Nephron (organoid): ENCODE results near the gene PARVB.

Experiments
- H3K27ac Mint-ChIP-seq, 3 experiments: 2 replicates each; pipeline ENCODE4 v1.8.0; 2020; ENCODE audit warnings: mixed read lengths in 3 of 3, mild to moderate bottlenecking in 2 of 3, moderate library complexity in 1 of 3
- H3K27me3 Mint-ChIP-seq: 2 replicates; pipeline ENCODE4 v1.8.0; 2021; ENCODE audit warnings: low read depth, mild to moderate bottlenecking, moderate library complexity, mixed read lengths
- H3K36me3 Mint-ChIP-seq: 2 replicates; pipeline ENCODE4 v1.8.0; 2020; ENCODE audit warnings: low read depth, mixed read lengths
- H3K4me1 Mint-ChIP-seq: 2 replicates; pipeline ENCODE4 v1.8.0; 2020; ENCODE audit warnings: mixed read lengths
- H3K4me3 Mint-ChIP-seq, 3 experiments: 2 replicates each; pipeline ENCODE4 v1.8.0; 2020; ENCODE audit warnings: mild to moderate bottlenecking in 3 of 3, mixed read lengths in 3 of 3, moderate library complexity in 2 of 3
- H3K9me3 Mint-ChIP-seq: 2 replicates; pipeline ENCODE4 v1.8.0; 2020; ENCODE audit warnings: mixed read lengths
- TF ChIP-seq, protein P1 (sequence below), 3 experiments: fragments of 200-600 bp; sonication (generic); IDR thresholded peaks; one replicate each; pipeline ENCODE4 v1.5.0; 2021; ENCODE audit warnings: antibody characterized with exemption in 3 of 3; ENCODE audit not compliant: unreplicated experiment in 3 of 3

Gene PARVB

GRCh38 chr22:44206696-44207095 lies 182.6 kb downstream of the PARVB start:
- Mint-ChIP-seq H3K36me3 (peaks cover 3% of the 10 kb centered on the region), H3K9me3 (peaks cover 21% of the 10 kb centered on the region), H3K4me3 (no peak overlapping the region), H3K4me1 (peaks cover 21% of the 10 kb centered on the region), H3K27ac (no peak overlapping the region), H3K27me3 (peaks cover 28% of the 10 kb centered on the region)
- TF ChIP-seq, protein P1, sequence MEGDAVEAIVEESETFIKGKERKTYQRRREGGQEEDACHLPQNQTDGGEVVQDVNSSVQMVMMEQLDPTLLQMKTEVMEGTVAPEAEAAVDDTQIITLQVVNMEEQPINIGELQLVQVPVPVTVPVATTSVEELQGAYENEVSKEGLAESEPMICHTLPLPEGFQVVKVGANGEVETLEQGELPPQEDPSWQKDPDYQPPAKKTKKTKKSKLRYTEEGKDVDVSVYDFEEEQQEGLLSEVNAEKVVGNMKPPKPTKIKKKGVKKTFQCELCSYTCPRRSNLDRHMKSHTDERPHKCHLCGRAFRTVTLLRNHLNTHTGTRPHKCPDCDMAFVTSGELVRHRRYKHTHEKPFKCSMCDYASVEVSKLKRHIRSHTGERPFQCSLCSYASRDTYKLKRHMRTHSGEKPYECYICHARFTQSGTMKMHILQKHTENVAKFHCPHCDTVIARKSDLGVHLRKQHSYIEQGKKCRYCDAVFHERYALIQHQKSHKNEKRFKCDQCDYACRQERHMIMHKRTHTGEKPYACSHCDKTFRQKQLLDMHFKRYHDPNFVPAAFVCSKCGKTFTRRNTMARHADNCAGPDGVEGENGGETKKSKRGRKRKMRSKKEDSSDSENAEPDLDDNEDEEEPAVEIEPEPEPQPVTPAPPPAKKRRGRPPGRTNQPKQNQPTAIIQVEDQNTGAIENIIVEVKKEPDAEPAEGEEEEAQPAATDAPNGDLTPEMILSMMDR (IDR thresholded peaks at IDR 0.05; ENCODE audit: unreplicated experiment in 3 of 3), result no peak

DNA sequence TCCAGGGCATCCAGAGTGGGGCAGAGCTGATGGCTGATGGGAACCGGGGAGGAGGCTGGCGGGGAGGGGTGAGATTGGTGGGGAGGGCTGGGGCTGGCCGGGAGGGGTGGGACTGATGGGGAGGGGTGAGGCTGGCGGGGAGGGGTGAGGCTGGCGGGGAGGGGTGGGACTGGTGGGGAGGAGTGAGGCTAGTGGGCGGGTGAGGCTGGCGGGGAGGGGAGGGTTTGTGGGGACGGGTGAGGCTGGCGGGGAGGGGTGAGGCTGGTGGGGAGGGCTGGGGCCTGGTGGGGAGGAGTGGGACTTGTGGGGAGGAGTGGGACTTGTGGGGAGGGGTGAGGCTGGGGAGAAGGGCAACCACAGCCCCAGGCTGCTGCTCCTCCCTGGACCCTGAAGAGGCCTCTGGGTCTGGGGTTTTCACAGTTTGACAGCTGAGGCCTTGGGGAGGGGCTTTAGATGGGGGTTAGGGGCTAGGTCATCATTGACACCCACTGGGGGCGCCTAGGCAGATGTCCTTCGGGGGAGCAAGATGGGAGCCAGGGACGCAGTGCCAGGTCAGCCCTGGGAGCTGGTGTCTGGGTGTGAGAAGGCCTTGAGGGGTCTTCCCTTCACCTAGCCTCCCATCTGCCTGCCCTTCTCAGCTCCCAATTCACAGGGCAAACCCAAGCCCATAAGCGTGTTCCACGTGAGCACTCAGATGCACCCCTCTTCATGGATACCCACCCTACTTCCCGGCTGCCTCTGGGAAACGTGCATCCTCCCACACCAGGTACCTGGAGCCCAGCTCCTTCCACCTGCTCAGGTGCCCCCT lies 183.3 kb downstream of the PARVB start:
- Mint-ChIP-seq H3K4me3 (no peak overlapping the region), H3K27me3 (peaks cover 23% of the 10 kb centered on the region), H3K27ac (no peak overlapping the region), H3K4me1 (peaks cover 21% of the 10 kb centered on the region), H3K9me3 (peaks cover 21% of the 10 kb centered on the region), H3K36me3 (peaks cover 3% of the 10 kb centered on the region)
- TF ChIP-seq, protein P1 (IDR thresholded peaks at IDR 0.05; ENCODE audit: unreplicated experiment in 3 of 3), result no peak

GRCh38 chr22:44207981-44208317 lies 183.8 kb downstream of the PARVB start:
- Mint-ChIP-seq H3K9me3 (peaks cover 21% of the 10 kb centered on the region), H3K4me1 (peaks cover 17% of the 10 kb centered on the region), H3K27me3 (peaks cover 19% of the 10 kb centered on the region), H3K27ac (no peak overlapping the region), H3K36me3 (peaks cover 3% of the 10 kb centered on the region), H3K4me3 (no peak overlapping the region)
- TF ChIP-seq, protein P1 (IDR thresholded peaks at IDR 0.05; ENCODE audit: unreplicated experiment in 3 of 3), result no peak

GRCh38 chr22:44209343-44209742 lies 185.2 kb downstream of the PARVB start:
- TF ChIP-seq, protein P1 (IDR thresholded peaks at IDR 0.05; ENCODE audit: unreplicated experiment in 3 of 3), result no peak
- Mint-ChIP-seq H3K9me3 (peaks cover 21% of the 10 kb centered on the region), H3K27ac (no peak overlapping the region), H3K36me3 (peaks cover 3% of the 10 kb centered on the region), H3K4me3 (no peak overlapping the region), H3K4me1 (peaks cover 17% of the 10 kb centered on the region), H3K27me3 (peaks cover 14% of the 10 kb centered on the region)

GRCh38 chr22:44210722-44211121 lies 186.6 kb downstream of the PARVB start:
- H3K36me3 Mint-ChIP-seq, result peaks cover 3% of the 10 kb centered on the region
- peaks cover 10% of the 10 kb centered on the region for H3K27me3 Mint-ChIP-seq
- peaks cover 21% of the 10 kb centered on the region for H3K9me3 Mint-ChIP-seq
- no peak overlapping the region for H3K27ac Mint-ChIP-seq
- no peak overlapping the region for H3K4me3 Mint-ChIP-seq
- TF ChIP-seq, protein P1 (IDR thresholded peaks at IDR 0.05; ENCODE audit: unreplicated experiment in 3 of 3), result no peak
- H3K4me1 Mint-ChIP-seq, result peaks cover 17% of the 10 kb centered on the region
